ENCODE results near the gene TMEM63A.
"Not testable (repeated sequence)": the region's sequence is repeated elsewhere in the genome, so short reads cannot be mapped to it uniquely, and the experiment has no call there.

Gene TMEM63A

DNA sequence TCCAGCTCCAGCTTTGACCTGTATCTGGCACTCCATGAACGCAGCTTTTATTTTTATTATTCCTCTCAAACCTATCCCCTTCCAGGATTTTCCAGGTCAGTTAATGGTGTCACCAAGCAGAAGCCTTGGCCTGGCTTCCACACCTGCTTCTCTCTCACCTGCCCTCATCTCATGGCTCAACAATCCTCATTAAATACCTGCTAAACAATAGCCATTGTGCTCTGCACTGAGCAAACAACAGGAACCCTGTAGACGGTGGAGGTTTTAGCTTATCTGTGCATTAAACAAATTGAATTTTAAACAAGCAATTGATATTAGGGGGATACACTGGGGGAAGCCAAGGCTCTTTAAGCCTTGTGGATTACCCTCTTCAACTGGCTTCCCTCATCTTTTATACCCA lies 26.6 kb upstream of the TMEM63A start:
- DNase-seq (ENCODE audit: low read depth) = no peak

DNA sequence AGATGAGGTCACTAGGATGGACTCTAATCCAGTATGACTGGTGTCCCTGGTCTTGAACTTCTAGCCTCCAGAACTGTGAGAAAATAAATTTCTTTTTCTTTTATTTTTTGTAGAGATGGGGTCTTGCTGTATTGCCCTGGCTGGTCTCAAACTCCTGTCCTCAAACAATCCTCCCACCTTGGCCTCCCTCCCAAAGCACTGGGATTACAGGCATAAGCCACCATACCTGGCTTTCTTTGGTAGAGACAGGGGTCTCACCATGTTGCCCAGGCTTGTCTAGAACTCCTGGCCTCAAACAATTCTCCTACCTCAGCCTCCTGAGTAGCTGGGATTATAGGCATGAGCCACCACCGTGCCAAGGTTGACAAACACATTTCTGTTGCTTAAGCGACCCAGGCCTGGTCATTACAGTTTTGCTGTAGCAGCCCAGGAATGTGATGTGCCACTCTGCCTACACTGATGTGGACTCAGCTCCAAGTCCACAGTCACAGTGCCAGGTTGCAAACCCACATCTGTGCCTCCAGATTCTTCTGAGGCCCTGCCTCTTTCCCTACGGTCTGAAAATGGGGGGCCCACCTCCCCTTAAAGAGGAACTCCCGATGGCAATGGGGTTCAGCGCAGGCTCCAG lies 25.9 kb upstream of the TMEM63A start:
- DNase-seq (ENCODE audit: low read depth) = no peak

DNA sequence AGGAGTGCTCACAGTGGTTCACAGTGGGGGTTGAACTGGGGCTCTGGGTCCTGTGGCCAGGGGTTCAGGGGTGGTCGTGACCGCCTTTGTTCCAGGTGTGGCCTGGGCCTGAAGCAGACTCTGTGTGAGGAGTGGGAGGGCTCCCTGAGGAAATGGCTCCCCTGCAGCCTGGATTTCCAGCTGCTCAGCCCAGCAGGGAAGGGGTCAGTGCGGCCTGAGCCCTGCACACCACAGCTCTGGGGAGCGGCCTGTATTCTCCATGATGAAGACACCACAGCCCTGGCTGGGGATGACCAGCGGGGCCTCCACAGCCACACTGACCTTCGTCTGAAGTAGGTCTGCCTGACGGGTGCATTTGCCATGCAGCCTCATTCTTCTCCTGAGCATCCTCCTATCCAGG lies 25.2 kb upstream of the TMEM63A start:
- DNase-seq (ENCODE audit: low read depth) = no peak

- no peak for DNase-seq (ENCODE audit: low read depth)
These were observed 24.3 kb upstream of the TMEM63A start for GRCh38 chr1:225906467-225906866.

- no peak for DNase-seq (ENCODE audit: low read depth)
These were observed 21.4 kb upstream of the TMEM63A start for GRCh38 chr1:225903623-225904022.

GRCh38 chr1:225899044-225899925 lies 17.1 kb upstream of the TMEM63A start:
- no peak for DNase-seq (ENCODE audit: low read depth)

- DNase-seq (ENCODE audit: low read depth) = no peak
These were observed 15.7 kb upstream of the TMEM63A start for GRCh38 chr1:225897595-225898514.

- DNase-seq (ENCODE audit: low read depth) = peak; percentile 39
These were observed 14.9 kb upstream of the TMEM63A start for GRCh38 chr1:225896937-225897549.

GRCh38 chr1:225896494-225896893 lies 14.3 kb upstream of the TMEM63A start:
- DNase-seq (ENCODE audit: low read depth) = no peak

GRCh38 chr1:225892307-225892706 lies 10.1 kb upstream of the TMEM63A start:
- no peak for DNase-seq (ENCODE audit: low read depth)

DNA sequence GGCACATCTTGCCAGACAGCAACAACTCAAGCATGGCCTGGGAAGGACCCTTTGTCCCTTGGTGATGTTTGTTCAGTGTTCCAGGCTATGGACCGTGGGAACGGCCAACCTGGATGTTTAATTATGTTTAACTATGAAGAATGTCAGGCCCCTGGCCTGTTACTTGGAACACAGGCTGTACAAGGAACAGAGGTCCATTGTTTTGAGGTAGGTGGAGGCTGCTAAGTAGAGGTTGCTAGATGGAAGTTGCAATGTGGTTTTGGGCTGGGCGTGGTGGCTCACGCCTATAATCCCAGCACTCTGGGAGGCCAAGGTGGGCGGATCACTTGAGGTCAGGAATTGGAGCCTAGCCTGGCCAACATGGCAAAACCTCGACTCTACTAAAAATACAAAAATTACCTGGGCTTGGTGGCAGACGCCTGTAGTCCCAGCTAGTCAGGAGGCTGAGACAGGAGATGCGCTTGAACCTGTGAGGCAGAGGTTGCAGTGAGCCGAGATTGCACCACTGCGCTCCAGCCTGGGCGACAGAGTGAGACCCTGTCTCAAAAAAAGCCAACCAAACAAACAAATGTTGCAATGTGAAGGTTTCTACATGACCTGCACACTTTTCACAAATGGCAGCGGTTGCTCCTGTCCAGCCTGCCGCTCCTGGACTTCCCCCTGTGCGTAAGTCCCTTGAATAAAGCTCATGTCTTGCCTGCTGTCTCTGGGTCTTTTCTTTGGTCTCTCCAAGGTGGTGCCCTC lies 9.2 kb upstream of the TMEM63A start:
- no peak for DNase-seq (ENCODE audit: low read depth)

DNA sequence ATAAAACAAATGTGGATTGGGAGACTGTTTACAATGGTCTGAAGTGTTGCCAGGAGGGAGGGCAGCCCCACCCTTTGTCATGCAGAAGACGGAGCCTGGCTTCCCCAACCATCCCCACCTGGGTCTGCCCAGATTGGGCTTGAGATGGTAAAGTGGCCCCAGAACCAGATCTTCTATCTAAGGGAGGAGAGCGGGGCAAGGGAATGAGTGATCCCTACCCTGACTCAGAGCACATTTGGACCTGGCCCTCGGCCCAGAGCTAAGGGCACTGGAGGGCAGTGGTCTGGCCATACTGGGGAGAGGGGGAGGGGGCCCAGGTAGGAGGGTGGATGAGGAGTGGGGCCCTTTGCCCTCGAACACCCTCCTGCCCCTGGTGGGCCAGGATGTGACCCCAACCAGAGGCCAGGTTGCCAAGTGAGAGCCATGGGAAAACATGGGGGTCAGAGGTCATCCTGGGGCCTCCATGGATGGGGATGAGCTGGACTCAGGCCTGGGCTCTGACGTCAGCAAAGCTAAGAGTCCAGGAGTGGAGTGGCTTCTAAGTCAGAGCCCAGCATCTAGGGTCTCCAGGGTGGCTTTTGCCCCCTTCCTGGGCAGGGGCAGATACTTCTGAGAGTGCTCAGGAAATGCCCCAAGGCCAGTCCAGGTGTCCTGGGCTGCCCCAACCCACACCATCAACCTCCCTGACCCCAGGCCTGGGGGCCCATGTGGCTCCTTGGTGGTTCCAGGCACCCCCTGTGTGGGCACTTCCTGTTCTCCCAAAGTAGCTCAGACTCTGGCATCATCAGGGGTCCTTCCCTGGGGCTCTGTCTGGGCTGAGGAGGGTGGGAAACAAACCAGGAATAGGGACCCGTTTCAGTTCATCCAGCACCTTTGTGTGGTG lies 8.4 kb upstream of the TMEM63A start:
- DNase-seq (ENCODE audit: low read depth) = no peak

DNA sequence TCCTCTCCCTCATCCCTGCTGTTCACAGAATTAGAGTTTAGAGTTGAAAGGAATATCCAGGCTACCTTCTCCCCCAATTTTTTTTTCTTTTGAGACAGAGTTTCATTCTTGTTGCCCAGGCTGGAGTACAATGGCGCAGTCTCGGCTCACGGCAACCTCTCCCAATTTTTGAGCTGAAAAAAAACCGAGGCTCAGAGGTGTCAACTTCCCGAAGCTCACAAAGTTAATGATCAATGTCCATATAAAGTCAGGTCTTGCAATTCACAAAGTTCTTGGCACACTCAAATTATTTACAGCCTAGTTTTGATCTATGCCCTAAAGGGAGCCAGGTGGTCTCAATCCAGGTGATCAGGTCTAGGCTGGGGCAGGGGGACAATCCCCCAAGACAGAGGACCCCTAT lies 7.6 kb upstream of the TMEM63A start:
- no peak for DNase-seq (ENCODE audit: low read depth)

DNA sequence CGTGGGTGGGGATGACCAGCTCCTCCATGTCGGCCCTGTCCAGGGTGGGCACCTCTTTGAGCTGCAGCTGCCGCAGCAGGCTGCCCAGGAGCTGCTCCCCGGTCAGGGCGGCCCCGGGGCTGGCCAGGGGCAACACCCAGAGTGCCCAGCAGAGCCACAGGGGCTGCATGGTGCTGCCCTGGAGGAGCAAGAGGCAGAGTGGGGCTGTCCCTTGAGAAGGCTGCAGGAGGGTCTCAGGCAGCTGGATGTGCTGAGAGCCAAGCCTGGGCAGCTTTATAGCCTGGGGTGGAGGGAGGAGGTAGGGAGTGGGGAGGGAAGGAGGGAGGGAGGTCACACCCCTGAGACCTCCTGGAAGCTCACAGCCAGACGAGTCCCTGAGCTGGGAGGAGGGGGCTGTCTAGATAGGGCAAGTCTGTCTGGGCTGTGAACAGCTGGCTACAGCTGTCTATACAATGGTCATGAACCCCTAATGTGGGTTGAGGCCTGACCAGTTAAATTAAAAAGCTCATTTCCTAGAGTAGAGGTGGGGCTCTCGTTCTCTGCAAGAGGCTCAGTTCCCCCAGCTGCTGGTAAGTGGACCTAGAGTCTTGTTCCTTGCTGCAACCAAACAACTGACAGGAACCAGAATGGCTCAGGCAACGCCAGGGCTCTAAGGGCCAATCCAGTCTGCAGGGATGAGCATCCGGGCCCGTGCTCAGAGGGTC lies 6.9 kb upstream of the TMEM63A start, which contains the start of gene LEFTY1:
Gene LEFTY1, minus strand, starts transcription at position 249 of the 704 bp plus-strand sequence. Its CDS starts 80 bp downstream, at position 169.
- no peak for DNase-seq (ENCODE audit: low read depth)

DNA sequence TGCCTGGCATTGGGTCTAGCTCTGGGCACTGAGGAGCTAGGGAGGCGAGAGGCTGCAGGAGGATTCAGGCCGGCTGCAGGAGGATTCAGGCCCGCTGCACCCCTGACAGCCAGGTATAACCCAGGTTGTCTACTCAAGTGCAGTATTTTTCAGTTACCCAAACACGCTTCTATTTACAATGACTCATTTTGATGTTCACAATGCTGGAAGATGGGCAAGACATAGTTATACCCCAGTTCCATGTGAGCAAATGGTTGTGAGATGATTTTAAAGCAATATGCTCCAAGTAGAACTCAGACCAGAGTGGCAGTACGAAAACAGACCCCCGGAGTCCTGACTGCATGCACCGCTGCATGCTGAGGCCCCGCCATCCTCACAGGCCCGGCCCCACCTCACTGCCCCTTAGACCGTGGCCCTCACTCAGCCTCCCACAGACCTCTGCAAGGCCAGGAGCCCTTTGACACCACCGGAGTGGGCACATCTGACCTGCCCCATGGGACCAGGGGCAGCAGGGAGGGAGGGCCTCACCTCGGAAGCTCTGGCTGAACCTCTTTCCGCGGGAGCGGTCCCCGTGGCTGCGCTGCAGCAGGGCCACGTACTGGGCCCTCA lies 6.2 kb upstream of the TMEM63A start:
- DNase-seq (ENCODE audit: low read depth) = no peak

- not testable (repeated sequence) for DNase-seq (ENCODE audit: low read depth)
These were observed 5.5 kb upstream of the TMEM63A start for GRCh38 chr1:225887554-225888288.

DNA sequence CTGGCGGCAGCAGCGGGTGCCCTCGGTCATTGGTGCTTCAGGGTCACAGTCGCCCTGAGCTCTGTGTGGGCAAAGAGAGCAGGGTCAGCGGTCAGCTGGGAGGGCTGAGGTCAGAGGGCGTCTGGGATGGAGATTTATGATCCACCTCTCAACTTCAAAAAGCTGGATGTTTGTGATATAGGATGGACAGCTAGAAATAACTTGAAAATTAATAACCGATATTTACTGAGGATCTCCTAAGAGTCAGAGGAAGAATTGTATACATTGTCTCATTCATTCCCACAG lies 4.8 kb upstream of the TMEM63A start:
- DNase-seq (ENCODE audit: low read depth) = no peak

GRCh38 chr1:225886159-225887029 lies 4.2 kb upstream of the TMEM63A start:
- no peak for DNase-seq (ENCODE audit: low read depth)
